Pancreas (tissue), 10 donors: Measurements from ENCODE around the gene BANF1. TPM values are rescaled to one million over a fixed set of nuclear protein-coding genes. Genes with fewer than 3 reads are reported as not detected.

Experiments
- ATAC-seq, 4 donors: fragments of 200-7000 bp; cut with Tn5 transposase; one replicate each; pipeline versions ENCODE4 v1.8.0 to v1.9.1; 2020; ENCODE audit warnings: mild to moderate bottlenecking in 4 of 4, moderate library complexity in 4 of 4
- DNase-seq, 6 donors: peaks; one replicate each; pipeline ENCODE4 v3.0.0-alpha.2; 2020
- FAIRE-seq: peaks from 2 replicates; lab custom pipeline; 2012; peaks lifted over from hg19 to GRCh38; lab: Jason Lieb, UNC
- H3K27ac ChIP-seq, 4 donors: fragments of 200-600 bp; sonication (generic); 1 replicate in 3 of 4; 2 replicates in 1 of 4; pipeline versions ENCODE4 v1.5.0 to v1.8.0; 2020
- H3K27me3 ChIP-seq, 4 donors: fragments of 200-600 bp; one replicate each; pipeline ENCODE4 v1.8.0; 2021
- H3K36me3 ChIP-seq, 3 donors: fragments of 200-600 bp; sonication (generic) in 1 of 3; one replicate each; pipeline versions ENCODE4 v1.5.0 to v1.8.0; 2020 to 2021
- H3K4me1 ChIP-seq, 3 donors: fragments of 200-600 bp; one replicate each; pipeline ENCODE4 v1.8.0; 2021
- H3K4me3 ChIP-seq, 4 donors: fragments of 200-600 bp; sonication (generic) in 2 of 4; one replicate each; pipeline versions ENCODE4 v1.5.0 to v1.8.0; 2020 to 2021
- H3K9me3 ChIP-seq, 4 donors: fragments of 200-600 bp; one replicate each; pipeline ENCODE4 v1.8.0; 2021
- CTCF ChIP-seq, 4 donors: fragments of 200-600 bp; sonication (generic) in 3 of 4; IDR thresholded peaks; one replicate each; pipeline versions ENCODE4 v1.5.0 to v1.8.0; 2021; ENCODE audit warnings: antibody characterized with exemption in 4 of 4
- whole genome bisulfite sequencing, 2 donors: extraction: QIAGEN DNeasy Blood & Tissue Kit; methylation state at CpG; one replicate each; pipeline ENCODE4 v1.1.7; 2013; 5-methylcytosine and 5-hydroxymethylcytosine counted together
- intact Hi-C, 3 donors: fragments of 100-400 bp; cut with DNase I; formaldehyde crosslinking; loops; one replicate each; pipeline versions ENCODE4 v1.11.1 to v1.14.2; 2022
- polyA plus RNA-seq, 2 donors: library from polyadenylated mRNA; stranded (reverse); fragments of 200-250 nt; gene quantifications; one replicate each; pipeline ENCODE4 v1.2.3, GENCODE V29; 2013
- total RNA-seq, 6 donors: library from RNA; stranded (reverse); fragmentation: NEBNext Ultra II Directional in 4 of 6; extraction: Animal tissue kit (Norgen Biotek cat#: 25700) in 4 of 6; gene quantifications; one replicate each; pipeline versions ENCODE4 v1.2.1 to v1.2.4, GENCODE V29; 2021 to 2023
- donor health status: healthy with polysubstance abuse.
- donor health status: DM: no; HTN: no; CAD: no; lungs with moderate emphysema.
- donor health status: DM: no; HTN: no; CAD: no.
- donor health status: control.
- donor health status: control.
- donor health status: Bipolar disorder and iron deficiency.
- donor health status: DM: yes; HTN: yes; CAD: no.
- donor health status: DM: no; HTN: no; CAD: no.
- donor health status: DM: no; HTN: no; CAD: no.
- donor health status: DM: yes; HTN: yes; CAD: no.

Gene BANF1
- total and polyA plus RNA-seq, 8 donors, result 47.5 to 146 (median 84.0) TPM

- no peak for DNase-seq
- no peak overlapping the region for H3K4me3 ChIP-seq
These were observed 13.2 kb downstream of the BANF1 start for GRCh38 chr11:66015454-66015881.

GRCh38 chr11:66015936-66016792 is 13.9 kb downstream of the BANF1 start:
- Histone ChIP-seq H3K4me3 (no peak overlapping the region), H3K27me3 (peaks cover 0 to 4% (median 0%) of the 10 kb centered on the region in 4 donors), H3K4me1 (no peaks in the 10 kb centered on the region), H3K27ac (no peak overlapping the region), H3K9me3 (no peaks in the 10 kb centered on the region), H3K36me3 (no peaks in the 10 kb centered on the region)
- DNase-seq (no peak), ATAC-seq (no peak), FAIRE-seq (no peak)
- no peak for TF ChIP-seq CTCF (IDR thresholded peaks at IDR 0.05)
- intact Hi-C loops, result no loop called here
- WGBS, 2 donors, result 81 to 89% methylated on average over 18 of the region's 18 CpGs

More at GRCh38 chr11:66015454-66015881, 13.2 kb downstream of the BANF1 start:
- Histone ChIP-seq H3K27ac (no peak overlapping the region), H3K36me3 (no peaks in the 10 kb centered on the region), H3K9me3 (no peaks in the 10 kb centered on the region), H3K27me3 (peaks cover 0 to 4% (median 0%) of the 10 kb centered on the region in 4 donors), H3K4me1 (no peaks in the 10 kb centered on the region)
- no peak for ATAC-seq
- no peak for TF ChIP-seq CTCF (IDR thresholded peaks at IDR 0.05)
- FAIRE-seq, result no peak
- intact Hi-C loops, result no loop called here
- 59 to 66% methylated on average over 7 of the region's 7 CpGs for WGBS, 2 donors

- no peak overlapping the region for H3K27ac ChIP-seq
- no peak for FAIRE-seq
- ATAC-seq, result no peak
- 80 to 83% methylated on average over 10 of the region's 10 CpGs for WGBS, 2 donors
- H3K27me3 ChIP-seq, result peaks cover 0 to 4% (median 0%) of the 10 kb centered on the region in 4 donors
- no peak overlapping the region for H3K4me3 ChIP-seq
- H3K36me3 ChIP-seq, result no peaks in the 10 kb centered on the region
- no peaks in the 10 kb centered on the region for H3K4me1 ChIP-seq
- H3K9me3 ChIP-seq, result no peaks in the 10 kb centered on the region
- no peak for TF ChIP-seq CTCF (IDR thresholded peaks at IDR 0.05)
- DNase-seq, result no peak
- intact Hi-C loops, result no loop called here
These were observed 14.5 kb downstream of the BANF1 start for GRCh38 chr11:66016793-66017177.

GRCh38 chr11:66017321-66017720 is 15.0 kb downstream of the BANF1 start:
- TF ChIP-seq CTCF (IDR thresholded peaks at IDR 0.05), result no peak
- Histone ChIP-seq H3K36me3 (no peaks in the 10 kb centered on the region), H3K4me3 (no peak overlapping the region), H3K9me3 (no peaks in the 10 kb centered on the region), H3K27ac (no peak overlapping the region), H3K4me1 (no peaks in the 10 kb centered on the region), H3K27me3 (peaks cover 0 to under 1% (median 0%) of the 10 kb centered on the region in 4 donors)
- WGBS, 2 donors, result 80 to 82% methylated on average over 4 of the region's 4 CpGs
- intact Hi-C loops, result no loop called here
- ATAC-seq (no peak), DNase-seq (no peak), FAIRE-seq (no peak)

- no peak for ATAC-seq
- H3K4me3 ChIP-seq, result no peak overlapping the region
- no peak for FAIRE-seq
These were observed 17.9 kb downstream of the BANF1 start for GRCh38 chr11:66020212-66020611.

More at GRCh38 chr11:66020212-66020611, 17.9 kb downstream of the BANF1 start:
- TF ChIP-seq CTCF (IDR thresholded peaks at IDR 0.05), result no peak
- Histone ChIP-seq H3K4me1 (peaks cover 0 to 3% (median 0%) of the 10 kb centered on the region in 3 donors), H3K27me3 (no peaks in the 10 kb centered on the region), H3K9me3 (no peaks in the 10 kb centered on the region), H3K27ac (no peak overlapping the region), H3K36me3 (no peaks in the 10 kb centered on the region)
- intact Hi-C loops, result no loop called here
- WGBS, 2 donors, result 74 to 79% methylated on average over 8 of the region's 8 CpGs
- DNase-seq, result no peak
